Measurements from ENCODE around the gene FGF16.
"Not testable (repeated sequence)": the region's sequence is repeated elsewhere in the genome, so short reads cannot be mapped to it uniquely, and the experiment has no call there.

The FGF16 gene

DNA sequence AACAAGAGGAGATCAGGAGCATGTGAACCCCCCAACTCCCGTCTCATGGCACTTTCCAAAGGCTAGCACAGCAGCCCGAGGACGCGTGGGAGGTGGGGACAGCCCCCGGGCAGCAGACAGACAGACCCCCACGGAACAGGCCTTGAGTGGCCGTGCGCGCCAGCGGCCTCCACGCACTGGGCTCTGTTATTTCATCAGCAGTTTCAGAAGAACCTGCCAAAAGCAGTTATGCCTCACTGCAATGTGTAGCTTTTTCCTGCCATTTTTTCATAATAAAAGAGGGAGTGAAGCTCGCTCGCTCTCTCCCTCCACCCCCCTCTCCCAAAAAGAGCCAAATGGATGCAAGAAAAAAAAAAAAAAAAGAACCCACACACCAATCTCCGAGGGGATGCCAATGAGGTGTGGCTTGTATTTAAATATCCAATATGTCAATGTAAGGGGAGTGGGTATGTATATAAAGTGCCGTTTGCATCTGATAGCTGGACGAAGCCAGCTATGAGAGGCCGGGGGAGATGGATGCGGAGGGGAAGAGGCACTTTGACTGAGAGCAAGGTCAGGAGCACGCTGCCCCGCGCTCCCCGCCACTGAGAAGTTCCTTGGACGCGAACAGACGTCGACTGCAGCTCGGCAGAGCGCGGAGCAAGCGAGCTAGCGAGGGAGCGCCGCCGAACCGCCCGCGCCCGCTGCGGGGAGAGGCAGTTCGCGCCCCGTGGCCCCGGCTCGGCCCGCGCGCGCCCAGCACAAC is at the start of gene FGF16:
FGF16 (plus strand) TSS at position 482 of the 745 bp plus-strand sequence. CDS start 286 bp downstream, outside the sequence.
- no peak for DNase-seq (ENCODE audit: low read depth, low spot score)

DNA sequence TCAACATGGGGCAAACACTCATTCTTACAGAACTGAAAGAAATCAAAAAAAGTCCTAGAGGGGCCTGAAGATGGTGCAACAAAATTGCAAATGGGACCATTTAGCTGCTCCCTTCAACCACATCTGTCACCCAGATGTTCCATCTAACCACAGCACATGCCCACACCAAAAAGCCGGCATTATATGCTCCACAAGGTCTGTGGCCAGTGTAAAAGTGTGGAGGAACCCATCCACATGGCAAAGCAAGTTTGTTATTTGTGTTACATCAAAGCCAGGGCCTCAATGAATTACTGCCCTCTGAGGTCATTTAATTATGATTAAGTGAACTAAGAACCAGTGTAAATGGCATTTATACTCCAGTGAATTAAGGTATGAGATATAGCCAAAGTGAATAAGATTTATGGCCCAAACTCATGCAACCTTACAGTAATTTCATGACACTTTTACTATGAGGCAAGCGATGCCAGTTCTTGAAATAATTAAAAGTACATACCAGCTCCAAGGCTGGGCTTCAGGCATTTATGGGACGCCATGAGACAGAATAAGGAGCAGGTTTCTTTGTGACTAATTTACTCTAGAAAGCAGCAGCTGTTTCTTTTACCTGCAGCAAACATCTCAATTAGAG is 48.7 kb upstream of the FGF16 start:
- DNase-seq (ENCODE audit: low read depth, low spot score) = no peak

DNA sequence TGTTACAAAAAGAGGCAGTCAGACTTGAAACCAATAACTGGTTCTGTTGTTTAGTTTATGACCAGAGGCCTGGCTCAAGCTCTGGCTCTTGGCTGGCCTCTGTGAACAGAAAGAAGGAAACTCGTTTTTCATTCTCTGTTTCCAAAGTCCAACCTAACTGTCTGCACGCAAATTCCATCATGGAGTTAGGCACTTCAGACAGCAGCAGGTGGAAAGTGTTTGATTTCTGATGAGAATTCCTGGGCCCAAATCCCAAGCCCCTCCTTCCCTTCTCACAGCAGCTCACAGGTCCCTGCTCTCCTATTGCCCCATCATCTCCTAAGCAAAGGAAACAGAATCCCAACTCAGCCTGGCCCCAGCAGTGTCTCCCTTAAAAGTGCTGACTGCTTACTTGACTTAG is 42.8 kb upstream of the FGF16 start:
- no peak for DNase-seq (ENCODE audit: low read depth, low spot score)

GRCh38 chrX:77407821-77408220 is 39.4 kb upstream of the FGF16 start:
- DNase-seq (ENCODE audit: low read depth, low spot score) = not testable (repeated sequence)

GRCh38 chrX:77412631-77413030 is 34.6 kb upstream of the FGF16 start:
- DNase-seq (ENCODE audit: low read depth, low spot score) = no peak

GRCh38 chrX:77415161-77415560 is 32.0 kb upstream of the FGF16 start:
- no peak for DNase-seq (ENCODE audit: low read depth, low spot score)

GRCh38 chrX:77415882-77416281 is 31.3 kb upstream of the FGF16 start:
- no peak for DNase-seq (ENCODE audit: low read depth, low spot score)

GRCh38 chrX:77422891-77423648 is 24.1 kb upstream of the FGF16 start:
- no peak for DNase-seq (ENCODE audit: low read depth, low spot score)

DNA sequence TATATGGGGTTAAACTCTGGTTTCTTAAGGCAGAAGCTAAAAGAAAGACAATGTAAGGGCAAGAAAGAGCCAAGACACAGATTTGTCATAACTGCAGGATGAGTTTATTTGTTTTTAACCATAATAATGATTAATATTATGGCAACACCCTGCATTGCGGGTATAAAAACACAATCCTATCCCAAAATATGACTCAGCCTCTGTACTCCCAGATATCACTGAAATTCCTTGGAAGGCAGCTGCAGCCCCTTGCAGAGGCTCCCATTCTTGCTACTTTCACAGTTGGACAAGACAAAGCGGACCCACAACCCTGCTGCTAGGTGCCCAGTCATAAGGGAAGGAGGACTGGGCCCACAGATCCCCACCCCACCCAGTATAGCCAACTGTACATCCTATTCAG is 20.4 kb upstream of the FGF16 start:
- no peak for DNase-seq (ENCODE audit: low read depth, low spot score)

DNA sequence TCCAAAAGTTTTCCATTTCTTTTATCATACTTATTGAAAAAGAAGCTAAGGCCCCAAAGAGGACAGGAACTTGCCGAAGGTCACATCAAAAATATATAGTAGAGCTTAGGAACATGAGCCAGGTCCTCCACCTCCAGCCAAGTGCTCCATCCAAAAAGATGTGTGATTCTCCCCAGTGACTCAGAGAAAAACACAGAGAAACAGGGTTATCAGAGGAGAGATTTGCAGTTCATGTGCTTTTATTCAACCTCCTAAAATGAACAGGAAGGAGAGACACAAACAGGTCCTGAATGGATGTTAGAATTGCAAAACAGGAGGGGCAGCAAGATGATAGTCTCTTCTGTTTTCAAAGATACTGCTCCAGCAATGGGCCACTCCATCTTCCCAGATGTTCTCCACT is 19.6 kb upstream of the FGF16 start:
- no peak for DNase-seq (ENCODE audit: low read depth, low spot score)

GRCh38 chrX:77428551-77428950 is 18.6 kb upstream of the FGF16 start:
- DNase-seq (ENCODE audit: low read depth, low spot score) = no peak

GRCh38 chrX:77431227-77431626 is 16.0 kb upstream of the FGF16 start:
- DNase-seq (ENCODE audit: low read depth, low spot score) = no peak

DNA sequence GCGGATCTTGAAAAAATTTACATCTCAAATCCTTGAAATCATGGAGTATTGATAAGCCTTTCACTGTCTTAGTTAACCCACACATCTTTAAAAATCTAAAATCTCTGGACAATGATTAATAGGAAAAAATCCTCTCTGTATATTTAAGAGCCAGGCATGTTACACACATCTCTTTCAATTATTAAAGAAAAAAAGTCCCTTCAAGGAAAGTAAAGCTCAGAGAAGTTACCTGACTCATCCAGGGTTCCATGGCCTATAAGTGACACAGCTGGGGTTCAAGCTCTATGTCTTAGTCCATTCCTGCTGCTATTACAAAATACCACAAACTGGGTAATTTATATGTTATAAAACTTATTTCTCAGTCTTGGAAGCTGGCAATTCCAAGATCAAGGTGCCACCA is 14.2 kb upstream of the FGF16 start:
- DNase-seq (ENCODE audit: low read depth, low spot score) = no peak

- no peak for DNase-seq (ENCODE audit: low read depth, low spot score)
These were observed 12.2 kb upstream of the FGF16 start for GRCh38 chrX:77434962-77435361.

DNA sequence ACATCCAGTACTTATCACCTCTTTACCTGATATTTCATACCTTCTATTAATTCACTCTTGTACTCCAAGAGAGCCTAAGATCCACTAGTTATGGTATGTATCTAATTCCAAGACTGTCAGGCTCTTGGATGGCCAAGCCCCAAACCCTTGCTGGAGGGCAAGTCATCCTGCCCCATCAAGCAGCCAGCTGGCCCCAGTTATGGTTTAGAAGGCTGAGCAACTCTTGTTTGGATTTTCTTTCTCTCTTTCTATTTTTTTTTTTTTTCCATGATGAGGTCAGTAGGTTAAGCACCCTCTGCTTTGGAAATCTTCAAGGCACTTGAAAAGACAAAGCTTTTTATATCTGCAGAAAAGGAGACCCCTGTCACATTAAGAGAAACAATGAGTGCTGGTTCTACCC is 10.9 kb upstream of the FGF16 start:
- no peak for DNase-seq (ENCODE audit: low read depth, low spot score)

GRCh38 chrX:77436682-77437081 is 10.5 kb upstream of the FGF16 start:
- DNase-seq (ENCODE audit: low read depth, low spot score) = no peak

GRCh38 chrX:77440330-77440729 is 6.9 kb upstream of the FGF16 start:
- DNase-seq (ENCODE audit: low read depth, low spot score) = no peak

GRCh38 chrX:77441033-77441432 is 6.2 kb upstream of the FGF16 start:
- DNase-seq (ENCODE audit: low read depth, low spot score) = no peak

- no peak for DNase-seq (ENCODE audit: low read depth, low spot score)
These were observed 5.7 kb upstream of the FGF16 start for GRCh38 chrX:77441479-77441878.

DNA sequence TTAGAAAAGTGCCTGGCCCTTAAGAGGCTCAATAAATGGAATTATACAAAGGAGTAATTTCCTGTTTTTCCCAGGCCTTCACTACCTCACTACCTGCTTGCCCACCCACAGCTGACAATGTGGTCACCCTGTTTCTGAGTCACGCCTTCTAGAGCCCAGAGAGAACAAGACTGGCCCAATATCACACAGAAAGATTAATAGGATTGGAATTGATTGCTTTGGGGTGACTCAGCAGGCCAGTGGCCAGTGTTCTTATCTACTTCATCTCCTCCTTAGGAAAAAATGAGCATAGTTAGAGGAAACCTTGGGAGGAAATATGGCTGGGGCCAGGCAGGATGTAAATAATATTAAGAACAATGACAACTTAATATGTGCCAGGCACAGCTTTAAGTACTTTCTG is 4.5 kb upstream of the FGF16 start:
- DNase-seq (ENCODE audit: low read depth, low spot score) = no peak

- no peak for DNase-seq (ENCODE audit: low read depth, low spot score)
These were observed 3.1 kb upstream of the FGF16 start for GRCh38 chrX:77444075-77444474.

- DNase-seq (ENCODE audit: low read depth, low spot score) = no peak
These were observed 2.6 kb upstream of the FGF16 start for GRCh38 chrX:77444545-77444944.
